Small intestine (tissue), 7 donors: Measurements from ENCODE around the gene GNB1. TPM values are rescaled to one million over a fixed set of nuclear protein-coding genes. Genes with fewer than 3 reads are reported as not detected.
A peak's percentile ranks its signal among the peaks of the same experiment; 100 is the strongest.

Experiments
- DNase-seq, 2 donors: peaks; one replicate each; pipeline versions ENCODE4 v3.0.0 to v3.0.0-alpha.2; 2013
- FAIRE-seq: peaks from 2 replicates; lab custom pipeline; 2012; peaks lifted over from hg19 to GRCh38; lab: Jason Lieb, UNC
- H3K27ac ChIP-seq, 3 donors: one replicate each; pipeline ENCODE4 v1.5.1; 2013; ENCODE audit warnings: low read length in 2 of 3, mild to moderate bottlenecking in 2 of 3, control low read depth in 1 of 3, inconsistent platforms in 1 of 3, low read depth in 1 of 3, moderate library complexity in 1 of 3
- H3K27me3 ChIP-seq, 3 donors: one replicate each; pipeline ENCODE4 v1.6.1; 2013; ENCODE audit warnings: low read length in 3 of 3, inconsistent platforms in 1 of 3; ENCODE audit not compliant: control insufficient read depth in 3 of 3, insufficient read depth in 3 of 3
- H3K36me3 ChIP-seq, 3 donors: one replicate each; pipeline ENCODE4 v1.6.1; 2013; ENCODE audit warnings: low read length in 3 of 3, inconsistent platforms in 1 of 3, low read depth in 1 of 3, mild to moderate bottlenecking in 1 of 3, moderate library complexity in 1 of 3; ENCODE audit not compliant: control insufficient read depth in 3 of 3, insufficient read depth in 2 of 3
- H3K4me1 ChIP-seq, 3 donors: one replicate each; pipeline ENCODE4 v1.6.1; 2013; ENCODE audit warnings: low read length in 2 of 3, inconsistent platforms in 1 of 3, low read depth in 1 of 3, mild to moderate bottlenecking in 1 of 3, moderate library complexity in 1 of 3; ENCODE audit not compliant: control insufficient read depth in 3 of 3, insufficient read depth in 2 of 3
- H3K4me3 ChIP-seq, 3 donors: one replicate each; pipeline ENCODE4 v1.5.1; 2013; ENCODE audit warnings: low read length in 3 of 3, control low read depth in 1 of 3, inconsistent platforms in 1 of 3, low read depth in 1 of 3, mild to moderate bottlenecking in 1 of 3, moderate library complexity in 1 of 3
- H3K9me3 ChIP-seq, 2 donors: one replicate each; pipeline ENCODE4 v1.6.1; 2013; ENCODE audit warnings: low read depth in 1 of 2, low read length in 1 of 2; ENCODE audit not compliant: control insufficient read depth in 2 of 2, insufficient read depth in 1 of 2
- WGBS, 3 donors: extraction: QIAGEN DNeasy Blood & Tissue Kit; methylation state at CpG; one replicate each; pipeline ENCODE4 v1.1.7; 2013; 5-methylcytosine and 5-hydroxymethylcytosine counted together
- polyA plus RNA-seq, 4 donors: library from polyadenylated mRNA; stranded (reverse) in 3 of 4; unstranded in 1 of 4; fragments of 200-250 nt in 3 of 4; fragments of 120-200 nt in 1 of 4; gene quantifications; one replicate each; pipeline versions ENCODE4 v1.2.1 to v1.2.3, GENCODE V29; 2013
- donor health status: healthy with polysubstance abuse.
- donor health status: control.
- donor health status: control.
- donor health status: Bipolar disorder and iron deficiency.
- donor health status: healthy.

GNB1 gene
- polyA plus RNA-seq, 4 donors: 169 to 214 (median 192) TPM

DNA sequence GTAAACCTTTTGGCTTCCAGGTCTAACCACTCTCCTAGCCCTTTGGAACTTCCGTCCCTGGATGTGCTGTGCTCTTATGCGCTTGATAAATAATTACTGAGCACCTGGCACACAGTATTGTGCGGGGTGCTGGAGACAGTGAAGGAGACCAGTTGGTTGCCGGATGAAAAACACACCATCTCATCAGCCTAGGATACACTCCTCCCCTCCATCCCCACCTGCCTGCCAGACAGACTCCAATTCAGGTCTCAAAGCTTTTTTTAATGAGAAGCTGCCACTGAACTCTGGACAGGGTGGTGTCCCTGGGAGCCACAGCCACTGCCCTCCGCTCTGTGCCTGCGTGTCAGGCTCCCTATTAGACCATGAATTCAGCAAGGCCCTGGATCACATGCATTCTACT lies 9.2 kb downstream of the GNB1 start:
- Histone ChIP-seq H3K9me3 (no peaks in the 10 kb centered on the region), H3K27me3 (no peaks in the 10 kb centered on the region), H3K36me3 (peaks cover 0 to 38% (median 0%) of the 10 kb centered on the region in 3 donors), H3K4me1 (peaks cover 9 to 36% (median 21%) of the 10 kb centered on the region in 3 donors), H3K4me3 (peak overlapping the region in 1 of 3 donors; percentile 7), H3K27ac (peak overlapping the region; percentile 68 to 72 (median 70))
- peak; percentile 82 to 87 for DNase-seq
- no peak for FAIRE-seq
- 17 to 61% (median 35%) methylated on average over 6 of the region's 6 CpGs for WGBS, 3 donors

- Histone ChIP-seq H3K4me3 (no peak overlapping the region), H3K4me1 (peaks cover 9 to 36% (median 25%) of the 10 kb centered on the region in 3 donors), H3K27me3 (no peaks in the 10 kb centered on the region), H3K36me3 (peaks cover 0 to 45% (median 2%) of the 10 kb centered on the region in 3 donors), H3K27ac (peak overlapping the region; percentile 68 to 72 (median 70)), H3K9me3 (no peaks in the 10 kb centered on the region)
- 19 to 46% (median 21%) methylated on average over 13 of the region's 13 CpGs for WGBS, 3 donors
- DNase-seq: peak in 1 of 2 donors; percentile 48
- no peak for FAIRE-seq
These were observed 10.1 kb downstream of the GNB1 start for GRCh38 chr1:1880617-1881312.

DNA sequence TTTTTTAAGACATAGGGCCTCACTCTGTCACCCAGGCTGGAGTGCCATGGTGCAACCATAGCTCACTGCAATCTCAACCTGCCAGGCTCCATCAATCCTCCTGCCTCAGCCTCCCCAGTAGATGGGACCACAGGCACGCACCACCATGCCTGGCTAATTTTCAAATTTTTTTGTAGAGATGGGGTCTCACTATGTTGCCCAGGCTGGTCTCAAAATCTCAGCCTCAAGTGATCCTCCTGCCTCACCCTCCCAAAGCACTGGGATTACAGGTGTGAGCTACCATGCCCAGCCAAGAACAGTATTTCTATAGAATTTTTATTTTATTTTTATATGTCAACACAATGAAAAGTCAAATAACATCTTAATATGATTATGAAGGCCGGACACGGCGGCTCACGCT lies 10.9 kb downstream of the GNB1 start:
- Histone ChIP-seq H3K36me3 (peaks cover 0 to 50% (median 2%) of the 10 kb centered on the region in 3 donors), H3K27me3 (no peaks in the 10 kb centered on the region), H3K4me3 (no peak overlapping the region), H3K27ac (no peak overlapping the region), H3K9me3 (no peaks in the 10 kb centered on the region), H3K4me1 (peaks cover 9 to 36% (median 25%) of the 10 kb centered on the region in 3 donors)
- 82 to 94% (median 86%) methylated on average over 5 of the region's 5 CpGs for WGBS, 3 donors
- DNase-seq (no peak), FAIRE-seq (no peak)

- no peak for DNase-seq
- H3K36me3 ChIP-seq: peaks cover 0 to 63% (median 2%) of the 10 kb centered on the region in 3 donors
- H3K27ac ChIP-seq: no peak overlapping the region
- peaks cover 6 to 28% (median 28%) of the 10 kb centered on the region in 3 donors for H3K4me1 ChIP-seq
- no peak overlapping the region for H3K4me3 ChIP-seq
- no peaks in the 10 kb centered on the region for H3K9me3 ChIP-seq
- WGBS, 3 donors: 72 to 79% (median 76%) methylated on average over 5 of the region's 5 CpGs
- no peak for FAIRE-seq
- H3K27me3 ChIP-seq: no peaks in the 10 kb centered on the region
These were observed 12.9 kb downstream of the GNB1 start for GRCh38 chr1:1877865-1878436.

DNA sequence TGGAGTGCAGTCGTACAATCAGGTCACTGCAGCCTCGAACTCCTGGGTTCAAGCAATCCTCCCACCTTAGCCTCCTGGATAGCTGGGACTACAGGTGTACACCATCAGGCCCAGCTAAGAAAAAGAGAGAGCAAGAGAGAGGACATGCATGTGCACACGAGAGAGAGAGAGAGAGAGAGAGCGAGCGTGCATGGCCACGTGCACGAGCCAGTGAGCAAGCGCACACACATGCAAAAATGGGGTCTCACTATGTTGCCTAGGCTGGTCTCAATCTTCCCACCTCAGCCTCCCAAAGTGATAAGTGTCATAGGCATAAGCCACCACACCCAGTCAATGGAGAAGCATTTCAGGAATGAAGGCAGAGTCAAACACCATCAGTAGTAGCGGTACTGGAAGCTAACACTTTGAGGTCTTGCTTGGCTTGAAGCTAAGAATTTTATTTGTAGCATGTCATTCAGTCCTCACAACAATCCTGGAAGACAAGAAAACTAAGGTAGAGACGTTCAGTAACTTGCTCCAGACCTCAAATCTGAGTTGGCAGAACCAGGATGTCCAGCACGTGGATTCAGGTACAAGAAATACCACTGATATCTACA lies 14.5 kb downstream of the GNB1 start:
- Histone ChIP-seq H3K27ac (no peak overlapping the region), H3K27me3 (no peaks in the 10 kb centered on the region)

DNA sequence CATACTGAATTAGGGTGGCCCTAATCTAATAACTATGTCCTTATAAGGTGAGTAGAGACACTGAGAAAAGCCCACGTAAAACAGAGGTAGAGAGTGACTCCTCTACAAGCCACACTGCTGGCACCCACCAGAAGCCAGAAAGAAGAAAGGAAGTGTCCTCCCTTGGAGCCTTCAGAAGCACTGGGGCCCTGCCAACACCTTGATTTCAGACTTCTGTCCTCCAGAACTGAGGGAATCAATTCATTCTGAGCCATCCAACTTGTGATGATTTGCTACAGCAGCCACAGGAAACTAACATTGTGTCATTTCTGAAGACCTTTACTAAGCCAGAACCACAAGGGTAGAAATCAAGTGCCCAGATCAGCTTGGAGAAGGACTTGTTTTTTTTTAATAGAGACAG lies 15.0 kb downstream of the GNB1 start:
- Histone ChIP-seq H3K36me3 (peaks cover 0 to 68% (median 5%) of the 10 kb centered on the region in 3 donors), H3K4me3 (no peak overlapping the region), H3K27ac (no peak overlapping the region), H3K9me3 (no peaks in the 10 kb centered on the region), H3K27me3 (no peaks in the 10 kb centered on the region), H3K4me1 (peaks cover under 1 to 27% (median 11%) of the 10 kb centered on the region in 3 donors)
- no peak for FAIRE-seq
- 82 to 92% (median 86%) methylated on average over 1 of the region's 1 CpG for WGBS, 3 donors
- DNase-seq: no peak

More for the DNA sequence above, 14.5 kb downstream of the GNB1 start:
- Histone ChIP-seq H3K36me3 (peaks cover 0 to 68% (median 5%) of the 10 kb centered on the region in 3 donors), H3K9me3 (no peaks in the 10 kb centered on the region), H3K4me3 (no peak overlapping the region), H3K4me1 (peaks cover 3 to 29% (median 16%) of the 10 kb centered on the region in 3 donors)
- DNase-seq: no peak
- no peak for FAIRE-seq
- 78 to 81% (median 78%) methylated on average over 11 of the region's 11 CpGs for WGBS, 3 donors

DNA sequence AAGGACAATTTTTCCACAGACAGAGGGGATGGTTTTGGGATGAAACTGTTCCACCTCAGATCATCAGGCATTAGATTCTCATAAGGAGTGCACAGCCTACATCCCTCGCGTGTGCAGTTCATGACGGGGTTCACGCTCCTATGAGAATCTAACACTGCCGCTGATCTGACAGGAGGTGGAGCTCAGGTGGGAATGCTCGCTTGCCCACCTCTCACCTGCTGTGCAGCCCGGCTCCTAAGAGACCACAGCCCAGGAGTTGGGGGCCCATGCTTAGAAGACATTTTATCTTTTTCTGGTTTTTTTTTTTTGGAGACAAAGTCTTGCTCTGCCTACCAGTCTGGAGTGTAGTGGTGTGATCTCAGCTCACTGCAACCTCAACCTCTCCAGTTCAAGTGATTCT lies 16.0 kb downstream of the GNB1 start:
- H3K4me1 ChIP-seq: peaks cover 3 to 24% (median 6%) of the 10 kb centered on the region in 3 donors
- 97 to 99% (median 97%) methylated on average over 7 of the region's 7 CpGs for WGBS, 3 donors
- no peak overlapping the region for H3K27ac ChIP-seq
- H3K27me3 ChIP-seq: no peaks in the 10 kb centered on the region
- DNase-seq: no peak
- peaks cover 0 to 71% (median 5%) of the 10 kb centered on the region in 3 donors for H3K36me3 ChIP-seq
- FAIRE-seq: no peak
- no peaks in the 10 kb centered on the region for H3K9me3 ChIP-seq
- no peak overlapping the region for H3K4me3 ChIP-seq

GRCh38 chr1:1873186-1873585 lies 17.7 kb downstream of the GNB1 start:
- peak in 1 of 2 donors; percentile 90 for DNase-seq
- H3K4me1 ChIP-seq: peaks cover 3 to 16% (median 6%) of the 10 kb centered on the region in 3 donors
- H3K4me3 ChIP-seq: no peak overlapping the region
- no peak for FAIRE-seq
- H3K27me3 ChIP-seq: no peaks in the 10 kb centered on the region
- WGBS, 3 donors: 15 to 64% (median 36%) methylated on average over 2 of the region's 2 CpGs
- H3K9me3 ChIP-seq: no peaks in the 10 kb centered on the region
- H3K27ac ChIP-seq: peak overlapping the region in 1 of 3 donors; percentile 34
- peaks cover 0 to 59% (median 5%) of the 10 kb centered on the region in 3 donors for H3K36me3 ChIP-seq
